Measurements from ENCODE around the gene JPH2.

The JPH2 gene

DNA sequence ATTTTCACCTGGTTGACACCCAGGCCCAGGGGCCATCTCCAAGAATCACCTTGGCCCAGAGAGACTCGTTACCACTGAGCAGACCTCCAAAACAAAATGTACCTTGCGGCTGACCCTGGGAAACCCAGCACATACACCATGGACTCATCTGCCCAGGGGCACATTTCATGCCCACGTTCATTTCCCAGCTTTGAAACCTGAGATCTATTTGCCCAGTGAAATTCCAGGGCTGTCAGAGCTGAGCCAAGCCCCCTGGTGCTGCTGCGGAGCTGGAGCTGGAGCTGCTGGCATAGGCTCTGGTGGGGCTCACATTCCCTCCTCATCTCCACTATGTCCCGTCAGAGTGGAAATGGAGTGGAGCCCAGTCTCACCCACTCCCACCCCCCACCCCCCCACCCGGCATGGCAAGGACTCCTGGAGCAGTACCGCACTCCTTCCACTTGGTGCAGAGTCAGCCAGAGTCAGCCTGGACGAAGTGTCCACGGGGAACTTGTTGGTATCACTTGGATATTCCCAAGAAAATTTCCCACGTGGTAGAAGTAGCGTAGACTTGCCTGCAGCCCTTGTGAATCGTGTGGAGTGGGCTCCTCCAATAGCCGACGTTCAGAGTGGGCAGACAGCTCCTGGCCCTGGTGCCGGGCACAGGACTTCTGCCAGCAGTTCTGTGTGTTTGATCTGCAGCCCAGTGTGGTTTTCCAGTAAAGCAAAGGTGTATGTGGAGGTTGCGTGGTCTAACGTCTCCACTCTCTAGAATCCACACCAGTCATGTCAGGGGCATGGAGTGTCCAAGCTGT is 41.7 kb upstream of the JPH2 start:
- TF ChIP-seq, protein P1, sequence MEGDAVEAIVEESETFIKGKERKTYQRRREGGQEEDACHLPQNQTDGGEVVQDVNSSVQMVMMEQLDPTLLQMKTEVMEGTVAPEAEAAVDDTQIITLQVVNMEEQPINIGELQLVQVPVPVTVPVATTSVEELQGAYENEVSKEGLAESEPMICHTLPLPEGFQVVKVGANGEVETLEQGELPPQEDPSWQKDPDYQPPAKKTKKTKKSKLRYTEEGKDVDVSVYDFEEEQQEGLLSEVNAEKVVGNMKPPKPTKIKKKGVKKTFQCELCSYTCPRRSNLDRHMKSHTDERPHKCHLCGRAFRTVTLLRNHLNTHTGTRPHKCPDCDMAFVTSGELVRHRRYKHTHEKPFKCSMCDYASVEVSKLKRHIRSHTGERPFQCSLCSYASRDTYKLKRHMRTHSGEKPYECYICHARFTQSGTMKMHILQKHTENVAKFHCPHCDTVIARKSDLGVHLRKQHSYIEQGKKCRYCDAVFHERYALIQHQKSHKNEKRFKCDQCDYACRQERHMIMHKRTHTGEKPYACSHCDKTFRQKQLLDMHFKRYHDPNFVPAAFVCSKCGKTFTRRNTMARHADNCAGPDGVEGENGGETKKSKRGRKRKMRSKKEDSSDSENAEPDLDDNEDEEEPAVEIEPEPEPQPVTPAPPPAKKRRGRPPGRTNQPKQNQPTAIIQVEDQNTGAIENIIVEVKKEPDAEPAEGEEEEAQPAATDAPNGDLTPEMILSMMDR (IDR thresholded peaks at IDR 0.05) = no peak

- TF ChIP-seq, protein P1 (IDR thresholded peaks at IDR 0.05) = no peak
Measured at GRCh38 chr20:44224637-44225036, 37.6 kb upstream of the JPH2 start.

- TF ChIP-seq, protein P1 (IDR thresholded peaks at IDR 0.05) = no peak
Measured at GRCh38 chr20:44223721-44224120, 36.7 kb upstream of the JPH2 start.

DNA sequence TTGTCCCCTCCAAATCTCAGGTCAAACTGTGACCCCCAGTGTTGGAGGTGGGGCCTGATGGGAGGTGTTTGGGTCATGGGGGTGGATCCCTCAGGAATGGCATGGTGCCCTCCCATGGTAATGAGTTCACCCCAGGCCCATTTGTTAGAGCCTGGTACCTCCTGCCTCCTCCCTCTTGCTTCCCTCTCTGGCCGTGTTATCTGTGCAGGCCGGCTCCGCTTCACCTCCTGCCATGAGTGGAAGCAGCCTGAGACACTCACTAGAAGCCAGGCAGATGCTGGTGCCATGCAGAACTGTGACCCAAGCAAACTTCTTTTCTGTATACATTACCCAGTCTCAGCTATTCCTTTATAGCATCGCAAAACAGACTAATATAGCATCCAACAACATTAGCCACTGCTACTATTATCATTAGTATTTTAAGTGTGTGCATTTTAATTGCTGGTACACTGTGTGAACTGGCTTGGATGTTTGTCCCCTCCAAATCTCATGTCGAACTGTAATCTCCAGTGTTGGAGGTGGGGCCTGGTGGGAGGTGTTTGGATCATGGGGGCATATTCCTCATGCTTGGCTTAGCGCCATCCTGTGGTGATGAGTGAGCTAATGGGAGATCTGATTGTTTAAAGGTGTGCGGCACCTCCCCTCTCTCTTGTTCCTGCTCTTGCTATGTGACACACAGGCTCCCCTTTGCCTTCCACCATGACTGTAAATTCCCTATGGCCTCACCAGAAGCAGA is 35.8 kb upstream of the JPH2 start:
- TF ChIP-seq, protein P1 (IDR thresholded peaks at IDR 0.05) = no peak

- TF ChIP-seq, protein P1 (IDR thresholded peaks at IDR 0.05) = no peak
Measured at GRCh38 chr20:44222027-44222426, 35.0 kb upstream of the JPH2 start.

- TF ChIP-seq, protein P1 (IDR thresholded peaks at IDR 0.05) = no peak
Measured at GRCh38 chr20:44221368-44221954, 34.5 kb upstream of the JPH2 start.

- TF ChIP-seq, protein P1 (IDR thresholded peaks at IDR 0.05) = no peak
Measured at GRCh38 chr20:44219791-44220190, 32.8 kb upstream of the JPH2 start.
